ENCODE data around the gene TGFBR1.
"Not testable (repeated sequence)": the region's sequence is repeated elsewhere in the genome, so short reads cannot be mapped to it uniquely, and the experiment has no call there.

TGFBR1 gene

DNA sequence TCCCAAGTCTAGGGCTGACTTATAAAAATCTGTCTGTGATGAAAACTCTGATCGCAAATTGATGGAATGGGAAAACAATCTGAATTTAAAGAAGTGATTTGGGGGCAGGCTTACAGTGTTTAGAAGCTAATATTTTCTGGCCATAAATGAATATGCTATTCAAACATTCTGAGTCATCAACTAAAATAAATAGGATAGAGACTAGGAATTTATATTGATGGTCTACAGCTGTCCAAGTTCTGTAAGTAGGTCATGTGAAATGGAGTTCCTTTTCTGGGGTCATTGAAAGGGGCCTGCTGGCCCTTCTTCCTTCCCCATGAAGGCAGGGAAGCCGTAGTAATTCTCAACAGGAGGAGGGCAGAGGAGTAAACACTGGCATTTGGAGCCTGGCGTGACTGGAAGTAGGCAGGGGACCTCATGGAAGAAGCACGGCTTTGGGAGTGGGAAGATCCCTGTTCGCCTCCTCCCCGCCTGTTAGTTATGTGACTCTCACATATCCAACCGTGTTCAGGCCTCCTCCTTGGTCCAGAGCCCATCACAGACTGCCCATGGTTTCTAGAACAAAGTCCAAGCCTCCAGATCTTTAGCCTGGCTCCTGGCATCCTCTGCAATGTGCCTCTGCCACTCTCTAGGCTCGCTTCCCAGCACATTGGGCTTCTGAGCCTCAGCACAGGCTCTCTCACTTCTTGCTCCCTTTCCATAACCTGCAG lies 85.1 kb downstream of the TGFBR1 start:
- no peak for DNase-seq (ENCODE audit: low read depth)

GRCh38 chr9:99190597-99191283 lies 85.8 kb downstream of the TGFBR1 start:
- DNase-seq (ENCODE audit: low read depth) = no peak

GRCh38 chr9:99192786-99193465 lies 88.0 kb downstream of the TGFBR1 start:
- no peak for DNase-seq (ENCODE audit: low read depth)

DNA sequence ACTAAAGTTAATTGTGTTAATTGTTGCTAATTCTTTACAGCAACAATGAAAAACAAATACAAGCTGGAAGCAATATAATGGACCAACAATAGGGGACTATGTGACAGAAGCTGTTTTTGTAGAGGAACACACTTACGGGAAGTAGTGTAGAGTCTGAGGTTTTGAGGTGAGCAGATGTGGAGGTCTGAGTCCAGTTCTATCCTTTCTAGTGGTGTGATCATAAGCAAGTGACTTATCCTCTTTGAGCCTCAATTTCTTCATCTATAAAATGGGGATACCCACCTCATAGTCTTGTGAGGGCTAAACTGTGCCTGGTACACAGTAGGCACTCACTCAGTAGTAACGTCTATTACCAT lies 88.5 kb downstream of the TGFBR1 start:
- no peak for DNase-seq (ENCODE audit: low read depth)

DNA sequence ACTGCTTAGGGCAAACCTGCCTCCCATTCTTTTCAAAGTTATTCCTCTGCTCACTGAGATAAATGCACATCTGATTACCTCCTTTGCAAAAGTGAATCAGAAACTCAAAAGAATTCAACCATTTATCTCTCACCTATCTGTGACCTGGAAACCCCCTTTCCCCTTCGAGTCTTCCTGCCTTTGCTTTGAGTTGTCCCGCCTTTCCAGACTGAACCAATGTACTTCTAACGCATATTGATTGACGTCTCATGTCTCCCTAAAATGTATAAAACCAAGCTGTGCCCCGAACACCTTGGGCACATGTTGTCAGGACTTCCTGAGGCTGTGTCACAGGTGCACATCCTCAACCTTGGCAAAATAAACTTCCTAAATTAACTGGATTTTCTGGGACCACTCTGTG lies 91.6 kb downstream of the TGFBR1 start:
- DNase-seq (ENCODE audit: low read depth) = not testable (repeated sequence)

DNA sequence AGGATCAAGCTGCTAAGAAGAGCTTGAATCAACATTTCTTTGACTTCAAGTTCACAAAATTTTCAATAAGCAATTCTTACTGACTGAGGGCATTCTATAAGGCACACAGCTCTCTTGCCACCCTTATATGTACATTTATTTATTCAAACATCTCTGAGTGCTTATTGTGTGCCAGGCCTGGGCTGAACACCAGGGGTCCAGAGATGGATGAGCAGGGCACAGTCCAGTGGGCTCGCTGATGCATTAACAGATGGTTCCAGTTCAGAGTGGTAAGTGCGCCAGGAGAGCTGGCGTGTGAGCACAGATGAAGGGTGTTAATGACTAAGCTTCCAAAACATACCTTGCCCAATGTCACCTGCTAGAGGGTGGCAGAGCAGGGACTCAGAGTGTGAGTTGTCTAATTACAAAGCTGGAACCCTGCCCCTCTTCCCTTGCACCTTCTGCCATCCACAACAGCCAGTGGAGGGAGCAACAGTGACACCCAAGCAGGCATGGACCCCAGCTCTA lies 92.3 kb downstream of the TGFBR1 start:
- DNase-seq (ENCODE audit: low read depth) = no peak

DNA sequence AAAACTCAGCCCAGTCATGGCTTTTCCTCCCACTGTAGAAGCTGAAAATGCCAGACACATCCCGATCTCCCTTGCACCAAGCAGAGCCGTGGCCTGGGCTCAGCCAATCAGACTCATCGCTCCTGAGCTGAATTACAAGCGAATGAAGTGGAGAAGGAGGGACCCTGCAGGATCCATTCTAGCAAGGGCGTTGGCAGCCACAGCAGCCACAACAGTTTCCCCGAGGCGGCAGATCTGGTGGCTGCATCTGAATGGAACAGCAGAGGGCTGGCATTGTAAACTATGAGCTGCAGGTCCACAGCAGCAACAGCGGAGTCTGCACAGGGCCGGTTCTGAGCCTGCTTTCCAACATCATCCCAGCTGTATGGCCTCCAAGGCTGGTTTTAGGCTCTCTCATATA lies 93.1 kb downstream of the TGFBR1 start:
- DNase-seq (ENCODE audit: low read depth) = no peak

- DNase-seq (ENCODE audit: low read depth) = no peak
Measured at GRCh38 chr9:99199938-99200539, 95.1 kb downstream of the TGFBR1 start.

DNA sequence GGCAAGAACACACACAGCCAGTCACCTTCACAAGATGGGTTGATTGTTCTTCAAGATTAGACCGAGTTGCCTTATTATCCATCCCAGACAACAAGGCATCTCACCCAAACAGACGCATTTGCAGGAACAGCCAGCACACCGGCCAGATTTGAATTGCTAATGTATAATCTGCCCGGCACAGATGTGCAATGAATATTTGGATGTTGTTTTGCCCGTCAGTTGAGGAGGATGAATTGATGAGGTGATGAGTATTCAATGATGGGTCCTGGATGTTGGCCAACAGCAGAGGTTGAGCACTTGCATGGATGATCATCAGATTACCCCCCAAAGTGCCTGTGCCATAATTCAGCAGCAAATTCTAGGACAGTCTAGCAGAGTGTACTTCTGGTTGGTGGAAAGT lies 96.7 kb downstream of the TGFBR1 start:
- DNase-seq (ENCODE audit: low read depth) = no peak
